ENCODE measurements around the gene ZNF184. TPM values are rescaled to one million over a fixed set of nuclear protein-coding genes. Genes with fewer than 3 reads are reported as not detected.

The ZNF184 gene
- total RNA-seq, 1 donor from 2014 or later = 5.7 TPM

GRCh38 chr6:27479319-27480182 is 6.6 kb upstream of the ZNF184 start:
- Mint-ChIP-seq H3K4me3 (ENCODE audit: unreplicated experiment) (no peak overlapping the region), H3K36me3 (ENCODE audit: low read depth, unreplicated experiment) (no peaks in the 10 kb centered on the region), H3K27me3 (ENCODE audit: low read depth, unreplicated experiment) (no peaks in the 10 kb centered on the region), H3K9me3 (ENCODE audit: unreplicated experiment) (no peaks in the 10 kb centered on the region), H3K27ac (ENCODE audit: unreplicated experiment) (no peak overlapping the region), H3K4me1 (ENCODE audit: low read depth, unreplicated experiment) (no peaks in the 10 kb centered on the region)
- H3K9me3 ChIP-seq (ENCODE audit: insufficient read depth, low read depth, low read length) = no peaks in the 10 kb centered on the region
- no peaks in the 10 kb centered on the region for H4K20me1 ChIP-seq (ENCODE audit: insufficient read depth, low read length)
- no peaks in the 10 kb centered on the region for H3K36me3 ChIP-seq (ENCODE audit: insufficient read depth, low read length)
- TF ChIP-seq CTCF (IDR thresholded peaks at IDR 0.05; ENCODE audit: insufficient read depth, low read depth, low read length) (no peak), EZH2 (IDR thresholded peaks at IDR 0.05; ENCODE audit: insufficient read depth, low read length) (no peak)
- no peaks in the 10 kb centered on the region for H3K79me2 ChIP-seq (ENCODE audit: insufficient read depth, low read length)
- FAIRE-seq (peak; percentile 90), DNase-seq (ENCODE audit: low read depth) (peak; percentile 92)
- H3K4me3 ChIP-seq (ENCODE audit: insufficient read depth, low read depth, low read length) = peak overlapping the region; percentile 83
- H3K27me3 ChIP-seq (ENCODE audit: insufficient read depth, low read length) = no peaks in the 10 kb centered on the region
- H2AFZ ChIP-seq (ENCODE audit: low read depth, low read length) = peak overlapping the region; percentile 74
- H3K4me2 ChIP-seq (ENCODE audit: low read length) = peak overlapping the region; percentile 84
- peak overlapping the region; percentile 91 for H3K27ac ChIP-seq (ENCODE audit: low read depth, low read length)
- peak overlapping the region; percentile 93 for H3K9ac ChIP-seq (ENCODE audit: low read length)
- H3K4me1 ChIP-seq (ENCODE audit: insufficient read depth, low read length) = no peaks in the 10 kb centered on the region

DNA sequence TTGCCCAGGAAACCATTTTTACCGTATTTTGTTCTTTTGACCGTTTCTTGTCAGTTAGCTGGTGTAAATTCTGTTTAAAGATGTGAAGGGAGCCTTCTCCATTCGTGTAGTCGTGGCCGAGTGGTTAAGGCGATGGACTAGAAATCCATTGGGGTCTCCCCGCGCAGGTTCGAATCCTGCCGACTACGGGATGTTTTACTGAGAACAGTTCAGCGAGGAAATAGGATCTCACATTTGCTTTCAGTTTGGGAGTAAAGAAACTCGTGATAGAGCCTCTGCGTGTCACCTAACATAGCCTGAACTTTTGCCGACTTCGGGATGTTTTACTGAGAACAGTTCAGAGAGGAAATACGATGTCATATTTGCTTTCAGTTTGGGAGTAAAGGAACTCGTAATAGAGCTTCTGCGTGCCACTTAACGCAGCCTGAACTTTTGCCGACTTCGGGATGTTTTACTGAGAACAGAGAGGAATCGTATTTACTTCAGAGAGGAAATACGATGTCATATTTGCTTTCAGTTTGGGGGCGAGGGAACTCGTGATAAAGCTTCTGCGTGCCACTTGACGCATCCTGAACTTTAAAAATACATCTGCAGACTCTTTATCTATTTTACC is 5.9 kb upstream of the ZNF184 start:
- Histone ChIP-seq H2AFZ (ENCODE audit: low read depth, low read length) (peak overlapping the region; percentile 80), H3K79me2 (ENCODE audit: insufficient read depth, low read length) (no peaks in the 10 kb centered on the region), H4K20me1 (ENCODE audit: insufficient read depth, low read length) (no peaks in the 10 kb centered on the region), H3K4me2 (ENCODE audit: low read length) (peak overlapping the region; percentile 84), H3K9me3 (ENCODE audit: insufficient read depth, low read depth, low read length) (no peaks in the 10 kb centered on the region), H3K36me3 (ENCODE audit: insufficient read depth, low read length) (no peaks in the 10 kb centered on the region), H3K9ac (ENCODE audit: low read length) (peak overlapping the region; percentile 93), H3K4me3 (ENCODE audit: insufficient read depth, low read depth, low read length) (peak overlapping the region; percentile 83), H3K4me1 (ENCODE audit: insufficient read depth, low read length) (no peaks in the 10 kb centered on the region), H3K27ac (ENCODE audit: low read depth, low read length) (peak overlapping the region; percentile 91), H3K27me3 (ENCODE audit: insufficient read depth, low read length) (no peaks in the 10 kb centered on the region)
- Mint-ChIP-seq H3K36me3 (ENCODE audit: low read depth, unreplicated experiment) (no peaks in the 10 kb centered on the region), H3K4me3 (ENCODE audit: unreplicated experiment) (no peak overlapping the region), H3K27ac (ENCODE audit: unreplicated experiment) (no peak overlapping the region), H3K4me1 (ENCODE audit: low read depth, unreplicated experiment) (no peaks in the 10 kb centered on the region), H3K9me3 (ENCODE audit: unreplicated experiment) (no peaks in the 10 kb centered on the region), H3K27me3 (ENCODE audit: low read depth, unreplicated experiment) (no peaks in the 10 kb centered on the region)
- peak; percentile 84 for DNase-seq (ENCODE audit: low read depth)
- TF ChIP-seq CTCF (IDR thresholded peaks at IDR 0.05; ENCODE audit: insufficient read depth, low read depth, low read length) (no peak), EZH2 (IDR thresholded peaks at IDR 0.05; ENCODE audit: insufficient read depth, low read length) (no peak)
- FAIRE-seq = peak; percentile 84

All from astrocyte (in vitro differentiated cells and primary cell).